ENCODE results near the gene NUP58. TPM values are rescaled to one million over a fixed set of nuclear protein-coding genes. Genes with fewer than 3 reads are reported as not detected.

Gene NUP58
- total and polyA plus RNA-seq, 9 of the 15 experiments (the other 6 are each of a cell fraction or from before 2014, with no cell fraction given) = 12.5 to 98.0 (median 42.6) TPM

DNA sequence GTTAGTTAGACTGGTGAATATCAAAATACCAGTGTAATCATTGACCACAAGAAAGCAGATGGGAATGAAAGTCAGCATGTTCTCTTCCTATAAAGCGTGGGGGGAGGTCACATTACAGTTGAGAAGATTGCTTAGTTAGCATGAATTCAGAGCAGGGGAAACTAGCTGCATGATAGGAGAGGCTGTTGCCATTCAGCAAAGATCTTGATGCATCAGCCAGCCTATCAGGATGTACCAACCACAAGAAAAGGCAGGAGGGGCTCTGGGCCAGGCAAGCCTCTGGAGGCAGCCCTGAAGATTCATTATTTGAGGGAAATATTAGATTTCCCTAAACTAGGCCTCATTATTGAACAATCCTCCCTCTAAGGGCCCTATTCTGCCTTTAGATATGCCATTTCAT is 9.1 kb upstream of the NUP58 start (continued):
- TF ChIP-seq, protein P1, sequence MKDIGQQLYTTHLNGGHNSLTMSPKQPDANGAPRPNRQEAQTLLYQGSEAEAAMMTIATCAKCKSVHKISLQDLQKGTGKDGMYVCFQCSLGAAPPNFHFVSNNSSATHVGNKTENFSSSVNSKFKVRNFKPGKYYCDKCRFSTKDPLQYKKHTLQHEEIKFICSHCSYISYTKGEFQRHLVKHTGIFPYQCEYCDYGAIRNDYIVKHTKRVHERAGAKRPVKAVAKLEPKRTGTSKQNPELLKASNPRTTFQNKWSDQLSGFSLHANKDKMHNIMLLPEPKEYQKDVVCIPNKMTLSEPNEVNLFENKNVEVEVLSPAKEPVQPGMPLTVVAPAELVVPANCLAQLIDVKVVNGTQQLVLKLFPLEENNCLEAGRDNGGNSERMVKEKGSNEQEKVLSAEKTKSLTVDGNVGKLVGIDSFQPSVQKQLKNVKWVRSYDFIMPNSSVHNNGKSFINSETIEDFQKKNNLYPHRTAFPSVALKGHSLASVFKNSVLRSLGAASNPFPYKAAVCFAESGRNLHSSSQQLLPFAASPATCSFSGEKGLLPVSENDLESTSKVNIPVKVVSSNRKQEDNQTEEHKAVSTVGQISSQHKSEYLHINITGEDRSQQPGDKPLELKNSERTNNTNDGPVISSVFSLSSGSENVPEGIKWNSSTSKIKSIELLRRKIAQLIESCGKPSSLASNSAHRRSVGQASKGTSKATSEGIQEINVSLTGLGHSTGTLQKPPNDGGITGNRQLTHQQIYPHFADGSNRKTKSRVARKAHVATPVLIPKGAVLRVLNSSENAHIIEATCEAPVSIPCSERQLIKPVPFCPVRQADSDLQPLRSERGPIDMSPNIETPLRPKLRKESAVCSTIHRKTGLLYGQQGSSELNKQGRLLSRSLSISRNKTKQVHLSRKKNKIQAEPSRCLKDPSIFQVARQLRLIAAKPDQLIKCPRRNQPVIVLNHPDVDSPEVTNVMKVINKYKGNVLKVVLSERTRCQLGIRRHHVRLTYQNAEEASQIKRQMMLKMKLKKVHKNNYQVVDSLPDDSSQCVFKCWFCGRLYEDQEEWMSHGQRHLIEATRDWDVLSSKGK (CRISPR knock-in tag; IDR thresholded peaks at IDR 0.05) = no peak
- TF ChIP-seq CEBPG (CRISPR knock-in tag; IDR thresholded peaks at IDR 0.05) (no peak), CEBPG (tag; conservative IDR thresholded peaks at IDR 0.05 in 1 of 2, IDR thresholded peaks at IDR 0.05 in 1 of 2) (no peak), CBFB (CRISPR knock-in tag; IDR thresholded peaks at IDR 0.05) (no peak), GTF2E2 (tag; IDR thresholded peaks at IDR 0.05) (no peak), BRD4 (IDR thresholded peaks at IDR 0.05) (no peak), PHF20 (IDR thresholded peaks at IDR 0.05; ENCODE audit: partially characterized antibody) (no peak), GABPA (tag; conservative IDR thresholded peaks at IDR 0.05; ENCODE audit: low read depth) (no peak), KHSRP (IDR thresholded peaks at IDR 0.05) (no peak), ZNF785 (CRISPR knock-in tag; IDR thresholded peaks at IDR 0.05) (no peak), POLR3A (IDR thresholded peaks at IDR 0.05; ENCODE audit: borderline replicate concordance, extremely low read depth, insufficient read depth, insufficient read length) (no peak), ZNF431 (CRISPR knock-in tag; IDR thresholded peaks at IDR 0.05) (no peak), RBFOX2 (IDR thresholded peaks at IDR 0.05; ENCODE audit: low read depth, low read length) (no peak), RFX7 (CRISPR knock-in tag; IDR thresholded peaks at IDR 0.05) (no peak), C11orf30 (IDR thresholded peaks at IDR 0.05; ENCODE audit: low read depth) (peak; percentile 84), RBM14 (IDR thresholded peaks at IDR 0.05; ENCODE audit: borderline replicate concordance, insufficient read depth, low read depth, low read length) (no peak), MCM7 (IDR thresholded peaks at IDR 0.05) (no peak), ZNF253 (CRISPR knock-in tag; conservative IDR thresholded peaks at IDR 0.05) (no peak), ZBTB26 (CRISPR knock-in tag; IDR thresholded peaks at IDR 0.05) (no peak), ZNF316 (IDR thresholded peaks at IDR 0.05) (peak; percentile 91), CBFA2T2 (conservative IDR thresholded peaks at IDR 0.05) (no peak), ZNF561 (CRISPR knock-in tag; conservative IDR thresholded peaks at IDR 0.05) (no peak), SMAD4 (CRISPR knock-in tag; conservative IDR thresholded peaks at IDR 0.05) (no peak), MAFK (IDR thresholded peaks at IDR 0.05; ENCODE audit: low read length) (peak; percentile 46), CLOCK (CRISPR knock-in tag; IDR thresholded peaks at IDR 0.05; ENCODE audit: borderline replicate concordance) (no peak), HIVEP1 (CRISPR knock-in tag; IDR thresholded peaks at IDR 0.05) (no peak)
